Loucy (cell line): ENCODE data around the gene PRKD3.

ENCODE experiments used
- EZH2phosphoT487 ChIP-seq: fragments of 200-600 bp; IDR thresholded peaks from 2 replicates; pipeline ENCODE4 v1.6.1; 2018; ENCODE audit warnings: antibody characterized with exemption, mild to moderate bottlenecking, moderate library complexity, borderline replicate concordance
- TF ChIP-seq, protein P1 (sequence below): fragments of 200-600 bp; sonication (generic); conservative IDR thresholded peaks from 2 replicates; pipeline ENCODE4 v1.5.1; 2014; ENCODE audit warnings: mild to moderate bottlenecking, antibody characterized with exemption, low read length

DNA sequence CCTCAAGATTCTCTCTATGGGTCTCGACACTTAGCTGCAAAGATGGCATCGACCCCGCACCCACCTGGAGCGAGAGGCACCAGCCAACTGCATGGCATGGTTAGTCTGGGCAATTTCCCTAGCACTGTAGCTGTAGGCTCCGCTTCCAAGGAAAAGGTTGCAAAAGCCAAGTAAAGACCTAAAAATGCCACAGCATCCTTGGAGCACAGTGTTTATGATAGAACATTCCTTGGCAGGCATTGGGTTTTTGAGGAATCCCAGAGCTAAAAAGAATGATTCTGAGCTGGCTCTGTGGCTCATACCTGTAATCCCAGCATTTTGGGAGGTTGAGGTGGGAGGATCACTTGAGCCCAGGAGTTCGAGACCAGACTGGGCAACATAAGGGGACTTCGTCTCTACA, 42.7 kb upstream of the PRKD3 start:
- TF ChIP-seq, protein P1, sequence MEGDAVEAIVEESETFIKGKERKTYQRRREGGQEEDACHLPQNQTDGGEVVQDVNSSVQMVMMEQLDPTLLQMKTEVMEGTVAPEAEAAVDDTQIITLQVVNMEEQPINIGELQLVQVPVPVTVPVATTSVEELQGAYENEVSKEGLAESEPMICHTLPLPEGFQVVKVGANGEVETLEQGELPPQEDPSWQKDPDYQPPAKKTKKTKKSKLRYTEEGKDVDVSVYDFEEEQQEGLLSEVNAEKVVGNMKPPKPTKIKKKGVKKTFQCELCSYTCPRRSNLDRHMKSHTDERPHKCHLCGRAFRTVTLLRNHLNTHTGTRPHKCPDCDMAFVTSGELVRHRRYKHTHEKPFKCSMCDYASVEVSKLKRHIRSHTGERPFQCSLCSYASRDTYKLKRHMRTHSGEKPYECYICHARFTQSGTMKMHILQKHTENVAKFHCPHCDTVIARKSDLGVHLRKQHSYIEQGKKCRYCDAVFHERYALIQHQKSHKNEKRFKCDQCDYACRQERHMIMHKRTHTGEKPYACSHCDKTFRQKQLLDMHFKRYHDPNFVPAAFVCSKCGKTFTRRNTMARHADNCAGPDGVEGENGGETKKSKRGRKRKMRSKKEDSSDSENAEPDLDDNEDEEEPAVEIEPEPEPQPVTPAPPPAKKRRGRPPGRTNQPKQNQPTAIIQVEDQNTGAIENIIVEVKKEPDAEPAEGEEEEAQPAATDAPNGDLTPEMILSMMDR = no peak
- TF ChIP-seq EZH2phosphoT487 = no peak
